Renal cortex interstitium (tissue), 11 donors: Measurements from ENCODE around the gene KIAA0825. TPM values are rescaled to one million over a fixed set of nuclear protein-coding genes. Genes with fewer than 3 reads are reported as not detected.
"Not testable (repeated sequence)": the region's sequence is repeated elsewhere in the genome, so short reads cannot be mapped to it uniquely, and the experiment has no call there.

Experiments used
- DNase-seq, 11 donors: peaks; one replicate each; pipeline ENCODE4 v3.0.0-alpha.2; 2013; ENCODE audit warnings: low read depth in 9 of 11, low spot score in 4 of 11; ENCODE audit errors: extremely low read depth in 1 of 11
- polyA plus RNA-seq, 3 donors: library from polyadenylated mRNA; unstranded; fragments of 120-200 nt; gene quantifications; one replicate each; pipeline ENCODE4 v1.2.1, GENCODE V29; 2013; ENCODE audit not compliant: insufficient read length in 3 of 3

KIAA0825 gene
- polyA plus RNA-seq, 3 donors = 4.1 to 5.0 (median 4.6) TPM

- not testable (repeated sequence) for DNase-seq
These were observed 263.4 kb downstream of the KIAA0825 start for GRCh38 chr5:94354837-94355485.

GRCh38 chr5:94353605-94354004, 264.8 kb downstream of the KIAA0825 start:
- DNase-seq = no peak

- no peak for DNase-seq
These were observed 271.3 kb downstream of the KIAA0825 start for GRCh38 chr5:94347130-94347529.

DNA sequence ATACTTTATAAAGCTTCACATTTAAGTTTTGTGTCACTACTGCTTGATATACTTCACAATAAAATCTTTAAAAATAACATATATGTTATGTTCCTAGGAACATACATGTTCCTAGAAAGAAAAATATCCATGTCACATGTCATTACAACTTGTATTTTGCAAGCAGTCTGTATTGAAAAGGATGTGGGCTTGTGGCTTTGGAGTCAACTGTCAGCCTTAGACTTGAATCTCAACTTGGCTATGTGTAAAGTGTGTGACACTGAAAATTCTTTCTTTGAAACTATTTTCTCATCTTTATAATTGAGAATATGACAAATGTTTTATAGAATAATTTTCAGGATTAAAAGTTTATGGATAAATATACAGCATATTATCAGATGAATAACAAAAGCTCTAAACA, 273.1 kb downstream of the KIAA0825 start:
- no peak for DNase-seq

- no peak for DNase-seq
These were observed 280.8 kb downstream of the KIAA0825 start for GRCh38 chr5:94337617-94338016.

- no peak for DNase-seq
These were observed 282.5 kb downstream of the KIAA0825 start for GRCh38 chr5:94335936-94336335.

GRCh38 chr5:94329115-94329514, 289.3 kb downstream of the KIAA0825 start:
- DNase-seq = no peak

- DNase-seq = no peak
These were observed 291.8 kb downstream of the KIAA0825 start for GRCh38 chr5:94326586-94326985.

DNA sequence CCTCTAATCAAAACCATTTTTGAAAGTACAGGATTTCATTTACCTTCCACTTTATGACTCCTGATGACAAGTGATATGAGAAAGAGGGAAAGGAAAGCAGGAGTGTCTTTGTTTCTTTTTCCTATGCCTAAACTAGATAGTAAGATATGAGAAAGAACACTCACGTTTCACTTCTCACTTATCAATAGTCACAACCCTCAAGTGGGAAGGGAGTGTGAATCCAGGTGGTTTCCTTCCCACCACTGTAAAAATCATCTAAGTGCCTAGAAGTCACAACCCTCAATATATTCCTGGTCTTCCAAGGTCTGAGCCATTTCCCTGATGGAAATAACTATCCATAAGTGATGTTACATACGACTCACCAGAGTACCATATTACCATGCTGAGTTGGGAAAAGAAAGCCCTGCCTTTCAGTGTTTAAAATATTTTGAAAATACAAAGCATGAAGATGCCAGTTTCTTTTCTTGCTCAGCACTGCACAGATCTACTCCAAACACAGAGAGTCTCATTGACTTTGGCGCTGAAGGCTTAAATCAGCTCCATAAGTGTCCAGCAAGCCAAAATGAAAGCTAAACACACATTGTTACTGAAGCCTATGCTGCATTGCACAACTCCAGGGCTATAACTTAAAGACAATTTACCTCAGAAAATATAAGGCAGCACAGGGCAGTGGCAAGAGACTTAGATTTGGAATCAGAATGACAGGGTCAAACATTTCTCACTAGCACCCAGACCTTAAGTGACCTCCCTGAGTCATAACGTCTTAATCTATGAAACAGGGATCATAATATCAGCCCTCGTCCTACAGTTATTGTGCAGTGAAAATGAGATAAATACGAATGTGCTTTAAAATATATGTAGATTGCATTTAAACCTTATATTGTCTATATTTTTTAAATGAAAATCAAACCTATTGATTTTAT, 301.2 kb downstream of the KIAA0825 start:
- DNase-seq = no peak

GRCh38 chr5:94314460-94315131, 303.8 kb downstream of the KIAA0825 start:
- no peak for DNase-seq

GRCh38 chr5:94313696-94314095, 304.7 kb downstream of the KIAA0825 start:
- no peak for DNase-seq

GRCh38 chr5:94313188-94313587, 305.2 kb downstream of the KIAA0825 start:
- DNase-seq = no peak

DNA sequence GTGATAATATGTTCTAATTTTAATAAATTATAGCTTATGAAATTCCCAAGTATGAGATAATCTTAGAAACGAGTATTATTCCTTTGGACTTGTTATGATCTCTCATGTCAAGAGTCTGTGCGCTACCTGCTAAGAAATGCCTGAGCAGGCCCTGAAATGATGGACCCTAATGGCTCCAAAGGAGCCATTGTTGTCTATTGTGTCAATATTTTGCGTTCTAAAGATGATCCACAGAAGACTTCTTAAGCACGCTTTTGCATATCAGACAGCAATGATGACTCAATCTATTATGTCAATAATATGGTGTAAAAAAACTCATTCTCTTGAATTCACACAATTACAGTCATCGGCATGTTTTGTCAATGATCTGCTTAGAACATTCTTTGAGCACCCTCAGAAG, 306.1 kb downstream of the KIAA0825 start:
- DNase-seq = no peak

DNA sequence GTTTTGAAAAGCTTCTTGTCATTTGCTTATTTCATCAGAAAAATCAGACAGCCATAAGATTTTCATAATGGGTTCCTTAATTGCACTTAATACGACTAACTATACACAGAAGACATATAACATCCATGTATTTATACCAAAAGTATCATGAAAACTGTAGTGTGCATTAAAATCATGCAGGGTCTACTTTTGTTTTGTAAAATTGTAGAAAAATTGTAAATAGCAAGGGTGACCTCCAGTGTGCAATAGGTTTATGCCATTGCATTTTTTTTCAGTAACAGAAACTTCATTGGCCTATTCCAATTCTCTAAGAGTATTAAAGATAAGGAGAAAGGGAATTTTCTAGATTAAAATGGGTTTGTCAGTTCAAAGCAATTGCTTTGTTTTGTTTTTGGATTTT, 307.6 kb downstream of the KIAA0825 start:
- DNase-seq = no peak

GRCh38 chr5:94309141-94309540, 309.3 kb downstream of the KIAA0825 start:
- no peak for DNase-seq

- no peak for DNase-seq
These were observed 310.0 kb downstream of the KIAA0825 start for GRCh38 chr5:94308442-94308841.

- DNase-seq = no peak
These were observed 314.3 kb downstream of the KIAA0825 start for GRCh38 chr5:94304146-94304545.

DNA sequence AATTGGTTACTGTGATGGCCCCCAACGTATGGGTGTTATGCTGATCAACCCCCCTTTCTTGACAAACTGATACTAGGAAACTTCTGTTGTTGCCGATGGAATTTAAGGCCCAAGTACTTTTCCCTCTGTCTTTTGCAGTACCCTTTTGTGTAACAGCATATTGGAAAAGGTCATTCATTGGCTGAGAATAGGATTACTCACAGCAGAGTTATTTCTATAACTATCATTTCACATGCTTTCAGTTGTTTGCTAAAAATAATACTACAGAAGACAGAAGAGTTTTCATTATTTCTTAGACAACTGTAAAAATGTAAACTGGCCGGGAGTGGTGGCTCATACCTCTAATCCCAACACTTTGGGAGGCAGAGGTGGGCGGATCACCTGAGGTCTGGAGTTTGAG, 329.5 kb downstream of the KIAA0825 start:
- DNase-seq = no peak

DNA sequence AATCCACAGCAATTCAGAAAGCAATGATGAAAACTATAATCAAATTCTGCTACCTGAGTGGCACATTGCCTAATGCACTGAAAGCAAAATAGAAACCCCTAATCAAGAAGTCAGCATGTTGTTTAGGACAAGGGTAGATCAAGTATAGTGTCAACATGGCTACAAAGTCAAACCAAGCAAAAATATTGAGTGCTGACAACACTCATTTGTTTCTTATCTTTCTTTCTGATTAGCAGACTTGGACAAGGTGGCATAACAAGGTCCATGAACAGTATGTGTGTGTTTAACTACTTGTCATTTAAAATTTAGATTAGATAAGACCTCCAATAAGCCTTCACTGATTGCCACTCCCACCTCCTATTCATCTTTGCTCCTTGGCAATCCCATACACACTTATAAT, 332.4 kb downstream of the KIAA0825 start:
- DNase-seq = no peak

DNA sequence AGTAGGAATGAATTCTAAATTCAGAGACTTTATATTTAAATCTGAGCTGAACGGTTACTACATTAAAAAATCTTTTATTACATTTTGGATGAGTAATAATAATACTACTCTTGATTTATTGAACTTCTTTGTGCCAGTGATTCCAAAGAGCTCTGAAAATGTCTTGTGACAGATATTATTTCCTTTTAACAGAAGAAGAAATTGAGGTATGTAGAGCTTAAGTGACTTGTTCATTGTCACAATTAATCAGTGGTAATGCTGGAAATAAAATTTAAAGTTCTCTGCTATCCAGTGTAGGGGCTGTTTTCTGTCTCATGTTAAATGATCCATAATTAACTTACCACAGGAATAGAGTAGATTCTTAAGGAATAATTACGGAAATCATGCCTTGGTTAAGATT, 335.3 kb downstream of the KIAA0825 start:
- no peak for DNase-seq
